Islet of Langerhans (tissue), 1 donor: ENCODE data around the gene BNC2.

ENCODE experiments used
- FAIRE-seq: peaks from one replicate; lab custom pipeline; 2011; peaks lifted over from hg19 to GRCh38; lab: Jason Lieb, UNC

The BNC2 gene

DNA sequence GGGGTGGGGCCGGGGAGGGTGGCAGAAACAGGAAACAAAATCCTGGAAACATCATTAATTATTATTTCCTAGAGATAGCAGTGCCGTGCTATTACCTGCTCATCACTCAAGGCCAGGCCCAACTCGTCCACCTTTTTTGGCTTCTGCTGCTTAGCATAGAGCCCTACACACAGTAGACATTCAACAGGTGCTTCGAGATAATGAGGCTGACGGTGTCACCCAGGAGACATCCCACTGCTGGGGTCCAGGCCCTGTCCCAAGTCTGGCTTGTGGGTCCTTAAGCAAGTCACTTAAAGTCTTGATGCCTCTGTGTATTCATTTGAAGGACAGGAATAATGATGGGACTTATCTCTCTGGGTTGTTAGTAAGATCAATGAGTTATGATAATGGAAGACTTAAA lies 506.6 kb downstream of the BNC2 start:
- no peak for FAIRE-seq

DNA sequence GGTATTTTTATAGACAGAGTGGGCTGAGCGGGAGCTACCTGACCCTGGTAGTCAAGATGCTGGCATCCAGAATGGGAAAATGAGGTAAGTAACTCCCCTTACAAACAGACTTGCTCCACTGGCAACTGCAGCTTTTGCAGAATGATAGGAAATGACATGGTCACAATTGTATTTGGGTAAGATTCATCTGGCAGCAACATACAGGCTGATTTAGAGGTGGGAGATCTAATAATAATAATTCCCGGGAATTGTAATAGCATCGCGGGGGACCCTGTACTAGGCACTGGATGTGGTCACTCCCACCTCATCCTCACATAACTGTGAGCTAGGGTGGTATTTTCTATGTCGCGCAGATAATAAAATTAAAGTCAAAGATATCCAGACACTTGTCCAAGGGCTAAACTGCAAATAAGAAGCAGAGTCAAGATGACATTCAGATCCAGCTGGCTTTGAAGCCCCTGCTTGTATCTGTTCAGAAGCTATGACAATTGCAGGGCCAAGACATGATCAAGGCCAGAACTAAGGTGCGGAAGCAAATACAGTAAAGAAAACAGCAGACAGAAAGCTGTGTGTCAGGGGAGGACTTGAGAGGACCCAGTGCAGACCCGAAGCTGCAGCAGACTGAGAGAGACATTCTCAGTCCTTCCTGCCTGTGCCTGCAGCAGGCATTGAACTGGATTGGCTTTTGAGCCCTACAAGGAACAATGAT lies 507.2 kb downstream of the BNC2 start:
- no peak for FAIRE-seq

DNA sequence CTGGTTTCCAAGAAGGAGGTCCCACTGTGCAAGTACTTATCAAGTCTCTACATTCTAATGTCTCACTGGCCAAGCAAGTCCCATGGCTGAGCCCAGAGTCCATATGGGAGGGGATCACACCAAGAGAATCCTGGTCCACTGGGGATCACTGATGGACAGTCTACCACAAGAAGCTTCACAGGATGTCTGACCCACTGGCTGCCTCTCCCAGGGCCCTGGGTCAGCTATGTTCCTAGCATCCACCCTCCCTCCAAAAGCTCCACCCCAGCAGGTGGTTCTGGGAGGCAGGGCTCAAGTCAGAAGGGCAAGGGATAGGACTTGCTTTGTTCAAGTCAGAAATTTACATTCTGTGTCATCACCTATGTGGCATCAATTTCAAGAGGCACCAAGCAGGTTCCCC lies 508.5 kb downstream of the BNC2 start:
- no peak for FAIRE-seq

DNA sequence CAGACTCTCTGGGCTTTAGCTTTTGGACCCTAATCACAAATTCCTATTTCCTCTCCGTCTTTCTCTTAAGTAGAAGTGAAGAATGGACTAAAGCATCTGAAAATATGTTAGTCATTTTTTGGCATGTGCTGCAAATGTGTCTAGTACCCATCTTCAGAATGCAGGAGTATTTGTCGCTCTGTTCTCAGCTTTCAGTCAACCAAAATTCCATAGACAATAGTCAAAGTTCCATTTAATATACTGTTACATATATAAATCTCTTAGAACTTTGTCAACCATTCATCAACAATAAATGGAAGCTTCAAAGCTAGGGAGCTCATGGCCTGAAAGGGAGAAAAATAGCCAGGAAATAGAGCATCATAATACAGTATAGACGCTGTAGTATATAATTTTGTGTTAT lies 509.4 kb downstream of the BNC2 start:
- FAIRE-seq = no peak

DNA sequence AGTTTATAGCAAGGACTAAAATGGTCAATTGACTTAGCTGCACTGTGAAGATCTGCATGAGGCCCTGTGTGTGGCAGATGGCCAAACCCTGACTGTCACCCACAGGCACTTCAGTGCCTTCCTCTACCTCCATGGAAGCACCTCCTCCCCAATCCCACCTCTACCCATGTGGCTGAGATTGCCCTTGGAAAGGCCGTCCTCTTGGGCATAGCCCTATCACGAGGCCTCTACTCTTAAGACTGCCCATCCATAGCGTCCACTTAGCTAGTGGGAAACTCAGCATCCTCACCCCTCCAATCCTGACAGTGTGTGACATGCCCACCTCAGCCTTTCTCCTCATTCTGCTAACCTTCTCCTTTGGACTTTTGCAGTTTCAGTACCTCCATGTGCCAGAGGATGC lies 510.2 kb downstream of the BNC2 start:
- FAIRE-seq = no peak
